Central memory CD8-positive, alpha-beta T cell (primary cell): ENCODE results near the gene BSN.

Source experiments
- ATAC-seq: fragments of 150-1000 bp; cut with Tn5 transposase; replicated peaks from 2 replicates; pipeline ENCODE4 v1.10.0; 2022; ENCODE audit warnings: mild to moderate bottlenecking, moderate FRiP score, moderate number of reproducible peaks; ENCODE audit not compliant: poor library complexity, severe bottlenecking; ENCODE audit errors: extremely low read depth
- DNase-seq, 2 donors: peaks; one replicate each; pipeline ENCODE4 v3.0.0; 2021; ENCODE audit warnings: low spot score in 2 of 2
- H3K27ac Mint-ChIP-seq: one replicate; pipeline ENCODE4 v1.8.0; 2022; ENCODE audit warnings: low read depth, mild to moderate bottlenecking, moderate library complexity, mixed read lengths
- H3K27me3 Mint-ChIP-seq: one replicate; pipeline ENCODE4 v1.8.0; 2022; ENCODE audit warnings: mixed read lengths
- H3K36me3 Mint-ChIP-seq: one replicate; pipeline ENCODE4 v1.8.0; 2022; ENCODE audit warnings: mild to moderate bottlenecking, moderate library complexity, mixed read lengths; ENCODE audit not compliant: insufficient read depth
- H3K4me1 Mint-ChIP-seq: one replicate; pipeline ENCODE4 v1.8.0; 2022; ENCODE audit warnings: mixed read lengths
- H3K4me3 Mint-ChIP-seq: one replicate; pipeline ENCODE4 v1.8.0; 2022; ENCODE audit warnings: mild to moderate bottlenecking, moderate library complexity, mixed read lengths
- H3K9me3 Mint-ChIP-seq: one replicate; pipeline ENCODE4 v1.8.0; 2022; ENCODE audit warnings: mixed read lengths

Gene BSN

GRCh38 chr3:49717211-49717958 is 163.1 kb downstream of the BSN start:
- no peak for ATAC-seq
- no peak overlapping the region for H3K27ac Mint-ChIP-seq
- H3K4me3 Mint-ChIP-seq, result peak overlapping the region; percentile 31

GRCh38 chr3:49717959-49718857 is 163.9 kb downstream of the BSN start:
- peaks cover 21% of the 10 kb centered on the region for H3K36me3 Mint-ChIP-seq

More at GRCh38 chr3:49717211-49717958, 163.1 kb downstream of the BSN start:
- no peak for DNase-seq
- Mint-ChIP-seq H3K9me3 (no peaks in the 10 kb centered on the region), H3K4me1 (peaks cover 24% of the 10 kb centered on the region), H3K27me3 (no peaks in the 10 kb centered on the region), H3K36me3 (peaks cover 21% of the 10 kb centered on the region)

GRCh38 chr3:49718858-49719213 is 164.6 kb downstream of the BSN start:
- H3K27me3 Mint-ChIP-seq, result no peaks in the 10 kb centered on the region
- peak overlapping the region; percentile 86 for H3K27ac Mint-ChIP-seq
- peaks cover 25% of the 10 kb centered on the region for H3K36me3 Mint-ChIP-seq
- ATAC-seq, result no peak
- H3K4me1 Mint-ChIP-seq, result peaks cover 34% of the 10 kb centered on the region
- no peak for DNase-seq
- H3K9me3 Mint-ChIP-seq, result no peaks in the 10 kb centered on the region
- H3K4me3 Mint-ChIP-seq, result peak overlapping the region; percentile 84

More at GRCh38 chr3:49717959-49718857, 163.9 kb downstream of the BSN start:
- Mint-ChIP-seq H3K27ac (peak overlapping the region; percentile 75), H3K4me1 (peaks cover 33% of the 10 kb centered on the region), H3K4me3 (peak overlapping the region; percentile 84), H3K9me3 (no peaks in the 10 kb centered on the region), H3K27me3 (no peaks in the 10 kb centered on the region)
- no peak for DNase-seq
- ATAC-seq, result no peak

- peak within 1 kb of the TSS; percentile 86 for H3K27ac Mint-ChIP-seq
- no peaks in the 10 kb centered on the region for H3K27me3 Mint-ChIP-seq
- peaks cover 30% of the 10 kb centered on the region for H3K36me3 Mint-ChIP-seq
- no peaks in the 10 kb centered on the region for H3K9me3 Mint-ChIP-seq
- peak; percentile 82 to 88 for DNase-seq
- H3K4me1 Mint-ChIP-seq, result peaks cover 38% of the 10 kb centered on the region
- peak within 1 kb of the TSS; percentile 84 for H3K4me3 Mint-ChIP-seq
- ATAC-seq, result peak; percentile 85
Measured at GRCh38 chr3:49719214-49719884, 165.1 kb downstream of the BSN start, which contains the start of gene AMIGO3. Gene AMIGO3 (minus strand): TSS chr3:49719684. CDS start chr3:49719465, 219 bp downstream.
